OCI-LY3 (cell line): ENCODE results near the gene DDX31.

Experiments used
- CTCF ChIP-seq: fragments of 200-600, 300-600 bp; sonication (generic); IDR thresholded peaks from 2 replicates; pipeline ENCODE4 v1.5.1; 2014; ENCODE audit warnings: antibody characterized with exemption, low read length, low read depth
- EZH2phosphoT487 ChIP-seq: fragments of 200-600 bp; shearing (Covaris generic); IDR thresholded peaks from 2 replicates; pipeline ENCODE4 v1.6.1; 2018; ENCODE audit warnings: antibody characterized with exemption, mixed run types, low read depth

DNA sequence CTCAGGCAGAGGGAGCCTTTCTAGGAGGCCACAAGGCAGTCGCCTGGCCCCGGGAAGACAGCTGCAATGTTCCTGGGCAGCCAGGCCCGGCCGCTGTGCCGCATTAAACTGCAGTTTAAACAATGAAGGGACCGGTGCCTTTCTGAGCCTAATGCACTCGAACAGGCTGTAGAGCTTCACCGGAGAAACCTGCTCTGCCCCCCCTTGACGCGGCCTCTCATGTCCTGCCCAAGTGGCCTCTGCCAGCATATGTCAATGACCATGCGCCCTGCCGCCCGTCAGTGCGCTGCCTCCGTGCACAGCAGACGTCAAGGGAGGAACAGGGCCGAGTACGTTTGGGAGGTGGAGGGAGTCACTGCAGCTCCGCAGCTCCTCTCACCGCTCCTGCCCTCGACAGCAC, 125.8 kb downstream of the DDX31 start:
- TF ChIP-seq CTCF: no peak
- TF ChIP-seq EZH2phosphoT487: no peak
